ENCODE results near the gene DBP.
A peak's percentile ranks its signal among the peaks of the same experiment; 100 is the strongest.
"Not testable (repeated sequence)": the region's sequence is repeated elsewhere in the genome, so short reads cannot be mapped to it uniquely, and the experiment has no call there.

DBP gene

DNA sequence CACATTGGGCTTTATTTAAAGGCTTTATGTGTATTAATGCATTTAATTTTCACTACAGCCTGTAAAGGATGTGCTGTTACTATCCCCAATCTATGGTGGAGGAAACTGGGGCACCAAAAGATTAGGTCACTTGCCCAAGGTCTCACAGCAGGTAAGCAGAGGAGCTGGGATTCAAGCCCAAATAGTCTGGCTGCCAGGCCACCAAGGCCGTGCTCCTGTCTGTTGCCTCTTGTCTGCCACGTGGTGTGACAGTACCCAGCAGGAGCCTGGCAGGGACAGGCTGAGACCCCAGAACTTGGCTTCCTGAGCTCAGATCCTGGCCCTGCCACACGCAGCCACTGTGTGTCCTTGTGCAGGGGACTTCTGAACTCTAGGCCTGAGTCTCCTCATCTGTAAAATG lies 31.2 kb upstream of the DBP start:
- no peak for DNase-seq (ENCODE audit: low read depth in 2 of 2)

- DNase-seq (ENCODE audit: low read depth in 2 of 2) = no peak
Observed at GRCh38 chr19:48665786-48666185, 28.6 kb upstream of the DBP start.

DNA sequence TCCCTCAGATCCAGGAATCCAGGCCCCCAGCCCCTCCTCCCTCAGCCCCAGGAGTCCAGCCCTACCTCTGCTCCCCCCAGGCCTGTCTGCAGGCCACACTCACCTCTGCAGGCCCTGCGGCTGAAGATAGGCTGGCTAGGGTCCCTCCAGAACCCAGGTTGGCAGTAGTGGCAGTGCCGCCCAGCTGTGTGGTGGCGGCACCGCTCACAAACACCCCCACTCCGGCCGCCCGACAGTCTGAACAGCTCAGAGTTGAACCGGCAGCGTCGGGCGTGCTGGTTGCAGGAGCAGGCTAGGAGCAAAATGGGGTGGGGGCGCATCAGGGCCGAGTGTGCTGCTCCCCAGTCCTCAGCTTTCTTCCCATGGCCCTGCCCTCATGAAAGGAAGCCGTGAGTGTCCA lies 27.3 kb upstream of the DBP start:
- no peak for DNase-seq (ENCODE audit: low read depth in 2 of 2)

- no peak for DNase-seq (ENCODE audit: low read depth in 2 of 2)
Observed at GRCh38 chr19:48663667-48664066, 26.5 kb upstream of the DBP start.

GRCh38 chr19:48661711-48662090 lies 24.5 kb upstream of the DBP start:
- no peak for DNase-seq (ENCODE audit: low read depth in 2 of 2)

DNA sequence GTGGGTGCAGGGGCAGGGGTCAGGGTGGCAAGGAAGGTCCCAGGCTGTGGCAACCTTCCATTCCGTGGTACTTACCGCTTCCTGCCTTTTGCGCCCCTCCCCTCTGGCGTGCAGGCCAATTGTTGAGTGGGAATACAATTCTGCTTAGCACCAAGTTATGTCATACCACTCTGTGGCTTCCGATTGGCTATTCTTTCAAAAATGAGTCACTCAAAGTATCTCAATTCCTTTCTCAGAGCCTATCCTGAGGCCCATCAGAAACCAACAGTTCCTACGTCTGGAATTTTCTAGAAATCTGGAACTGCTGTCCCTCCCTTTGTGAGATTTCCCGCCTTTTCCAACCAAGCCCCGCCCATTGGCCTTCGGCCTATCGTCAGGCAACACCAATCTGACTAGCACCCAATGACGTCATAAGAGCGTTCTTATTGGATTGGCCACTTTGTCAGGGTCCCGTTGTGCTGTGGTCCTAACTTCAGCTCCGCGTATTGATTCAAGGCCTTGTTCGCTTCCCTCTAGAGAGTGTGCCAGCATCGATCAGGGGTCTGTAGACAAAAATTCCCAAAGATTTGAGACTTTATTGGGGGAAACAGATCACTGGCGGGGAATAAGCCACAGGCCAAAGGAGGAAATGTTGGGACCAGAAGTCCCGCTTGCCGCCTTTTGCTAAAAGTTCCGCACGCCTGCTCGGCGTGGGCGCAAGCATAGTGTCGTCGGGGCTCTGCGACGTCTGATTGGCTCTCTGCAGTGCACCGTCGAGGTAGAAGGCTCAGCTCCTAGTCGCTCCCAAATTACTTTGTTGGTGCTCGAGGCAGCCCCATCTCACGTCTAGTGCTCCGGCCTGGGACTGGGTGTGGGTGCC lies 23.9 kb upstream of the DBP start:
- DNase-seq (ENCODE audit: low read depth in 2 of 2) = peak; percentile 42 to 44

- DNase-seq (ENCODE audit: low read depth in 2 of 2) = no peak
Observed at GRCh38 chr19:48659768-48660167, 22.6 kb upstream of the DBP start.

DNA sequence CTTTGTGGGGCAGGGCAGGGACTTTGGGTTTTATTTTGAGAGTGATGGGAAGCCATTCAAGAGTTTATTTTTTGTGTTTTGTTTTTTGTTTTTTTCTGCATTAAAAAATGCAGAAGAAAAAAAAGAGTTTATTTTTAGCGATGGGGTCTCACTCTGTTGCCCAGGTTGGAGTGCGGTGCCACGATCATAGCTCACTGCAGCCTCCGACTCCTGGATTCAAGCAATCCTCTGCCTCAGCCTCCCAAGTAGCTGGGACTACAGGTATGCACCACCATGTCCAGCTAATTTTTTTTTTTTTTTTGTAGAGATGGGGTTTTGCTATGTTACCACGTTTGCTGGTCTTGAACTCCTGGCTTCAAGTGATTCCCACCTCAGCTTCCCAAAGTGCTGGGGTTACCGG lies 21.3 kb upstream of the DBP start:
- DNase-seq (ENCODE audit: low read depth in 2 of 2) = no peak

- not testable (repeated sequence) for DNase-seq (ENCODE audit: low read depth in 2 of 2)
Observed at GRCh38 chr19:48657828-48658227, 20.6 kb upstream of the DBP start.

DNA sequence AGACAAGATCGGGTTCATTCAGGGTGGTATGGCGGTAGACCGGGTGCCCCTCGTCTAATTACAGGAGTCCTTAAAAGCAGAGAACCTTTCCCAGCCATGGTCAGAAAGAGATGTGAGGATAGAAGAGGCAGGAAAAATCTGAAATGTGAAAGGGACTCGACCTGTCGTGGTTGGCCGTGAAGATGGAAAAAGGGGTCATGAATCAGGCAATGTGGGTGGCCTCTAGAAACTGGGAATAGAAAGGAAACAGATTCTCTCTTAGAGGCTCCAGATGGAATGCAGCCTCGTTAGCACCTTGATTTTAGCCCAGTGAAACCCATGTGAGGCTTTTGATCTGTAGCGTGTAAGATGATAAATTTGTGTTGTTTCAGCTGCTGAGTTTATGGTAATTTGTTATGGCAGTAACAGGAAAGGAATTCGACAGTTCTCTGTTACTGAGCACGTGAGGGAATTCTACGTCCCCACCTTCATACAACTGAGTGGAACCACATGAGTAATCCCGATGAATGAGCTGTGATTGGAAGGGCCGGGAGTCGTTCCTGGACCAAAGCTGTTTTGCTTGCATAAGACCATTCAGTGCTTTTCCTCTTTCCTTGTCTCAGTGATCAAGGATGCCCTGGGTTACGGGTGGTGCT lies 19.8 kb upstream of the DBP start:
- no peak for DNase-seq (ENCODE audit: low read depth in 2 of 2)

DNA sequence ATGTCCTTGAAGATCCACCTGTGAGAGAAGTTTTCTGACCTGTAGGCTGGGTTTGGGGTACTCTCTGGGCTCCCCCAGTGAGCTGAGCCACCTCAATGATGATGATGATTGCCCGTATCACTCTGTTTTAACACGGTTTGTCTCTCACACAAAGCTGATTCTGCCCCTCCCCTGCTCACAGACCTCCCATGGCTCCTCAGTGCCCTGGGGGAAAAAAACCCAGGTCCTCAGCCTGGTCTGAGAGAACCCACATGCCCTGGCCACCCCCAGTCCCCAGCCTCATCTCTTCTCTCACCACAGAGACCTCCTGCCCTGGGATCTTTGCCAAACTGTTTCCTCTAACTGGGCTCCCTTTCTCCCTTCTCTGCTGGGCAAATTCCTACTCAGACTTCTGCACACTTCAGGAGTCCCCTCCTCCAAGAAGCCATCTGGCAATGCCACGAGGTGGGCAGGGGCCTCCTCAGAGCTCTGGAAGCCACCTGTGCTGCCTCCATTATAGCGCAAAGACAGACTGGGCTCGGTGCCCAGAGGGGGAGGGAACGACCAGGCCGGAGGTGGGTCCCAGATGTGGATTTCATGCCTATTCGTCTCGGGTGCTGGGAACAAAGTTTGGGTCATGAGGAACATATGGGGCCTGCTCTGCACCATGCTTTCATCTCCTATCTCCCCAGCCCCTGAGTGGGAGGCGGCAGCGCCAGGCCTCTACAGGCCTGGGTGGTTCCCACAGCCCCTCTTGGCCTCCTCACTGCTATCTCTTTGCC lies 17.3 kb upstream of the DBP start:
- no peak for DNase-seq (ENCODE audit: low read depth in 2 of 2)

DNA sequence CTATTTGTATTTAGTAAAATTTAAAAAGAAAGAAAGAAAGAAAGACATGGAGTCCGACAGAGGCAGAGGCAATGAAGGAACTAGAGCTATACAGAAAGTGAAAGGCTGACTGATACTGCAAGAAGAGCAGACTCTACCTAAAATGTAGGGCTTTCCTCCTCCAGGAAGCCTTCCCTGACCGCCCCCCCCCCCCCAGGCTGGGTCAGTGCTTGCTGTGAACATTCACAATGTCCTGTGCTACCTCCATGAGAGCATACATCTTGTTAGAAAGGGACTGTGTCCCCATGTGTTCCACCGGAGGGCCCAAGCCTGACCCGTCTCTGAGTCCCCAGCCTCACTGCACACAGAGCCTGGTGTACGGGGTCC lies 14.5 kb upstream of the DBP start:
- DNase-seq (ENCODE audit: low read depth in 2 of 2) = no peak

- DNase-seq (ENCODE audit: low read depth in 2 of 2) = no peak
Observed at GRCh38 chr19:48650974-48651682, 13.9 kb upstream of the DBP start.

DNA sequence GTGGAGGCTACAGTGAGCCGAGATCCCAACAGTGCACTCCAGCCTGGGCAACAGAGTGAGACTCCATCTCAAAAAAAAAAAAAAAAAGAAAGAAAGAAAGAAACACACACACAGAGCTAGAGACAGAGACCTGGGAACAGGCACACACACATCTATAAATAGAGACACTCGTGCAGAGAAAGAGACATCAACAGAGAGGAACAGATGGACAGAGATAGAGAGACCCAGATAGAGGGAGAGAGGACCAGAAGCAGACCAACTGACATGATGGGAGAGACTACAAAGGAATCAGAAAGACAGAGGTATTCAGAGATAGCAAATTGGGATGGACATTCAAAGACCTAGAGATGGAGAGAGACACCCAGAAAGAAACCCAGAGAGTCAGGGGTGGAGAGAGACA lies 11.0 kb upstream of the DBP start:
- no peak for DNase-seq (ENCODE audit: low read depth in 2 of 2)

GRCh38 chr19:48646722-48647216 lies 9.6 kb upstream of the DBP start:
- DNase-seq (ENCODE audit: low read depth in 2 of 2) = no peak

DNA sequence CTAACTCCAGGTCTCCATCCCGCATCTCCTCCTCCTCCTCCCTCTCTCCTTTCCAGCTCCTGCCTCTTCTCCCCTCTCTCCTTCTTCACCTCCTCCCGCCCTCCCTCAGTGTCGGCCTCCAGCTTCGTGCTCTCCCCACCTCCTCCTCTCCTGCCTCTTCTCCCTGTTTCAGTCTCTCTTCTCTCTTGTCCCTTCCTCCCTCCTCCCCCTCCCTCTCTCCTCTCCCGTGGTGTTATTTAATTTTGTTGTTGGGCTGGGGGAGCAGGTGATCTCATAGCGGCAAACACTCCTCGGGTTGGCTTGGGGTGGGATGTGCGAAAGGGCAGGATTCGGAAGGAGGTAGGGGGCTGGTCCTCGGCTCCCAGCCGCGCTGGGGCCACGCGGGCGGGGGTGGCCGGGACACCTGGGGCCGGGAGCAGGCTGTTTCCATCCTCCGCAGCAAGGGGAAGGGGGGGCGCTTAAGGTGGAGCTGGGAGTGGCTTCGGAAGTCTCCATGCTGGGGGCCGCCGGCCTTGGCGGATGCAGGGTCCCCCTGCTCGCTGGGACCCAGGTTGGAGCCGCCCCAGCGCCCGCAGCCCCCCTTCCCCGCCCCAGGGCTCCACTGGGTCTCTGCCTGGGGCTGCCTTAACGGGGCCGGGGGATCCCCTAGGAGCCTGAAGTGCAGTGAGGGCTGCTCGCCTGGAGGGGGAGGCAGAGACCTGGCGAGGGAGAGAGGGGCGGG lies 9.0 kb upstream of the DBP start, which contains the start of gene CA11:
CA11 (minus strand) TSS at position 187 of the 721 bp plus-strand sequence. CDS start 555 bp downstream, outside the sequence.
- DNase-seq (ENCODE audit: low read depth in 2 of 2) = peak; percentile 79 to 80

DNA sequence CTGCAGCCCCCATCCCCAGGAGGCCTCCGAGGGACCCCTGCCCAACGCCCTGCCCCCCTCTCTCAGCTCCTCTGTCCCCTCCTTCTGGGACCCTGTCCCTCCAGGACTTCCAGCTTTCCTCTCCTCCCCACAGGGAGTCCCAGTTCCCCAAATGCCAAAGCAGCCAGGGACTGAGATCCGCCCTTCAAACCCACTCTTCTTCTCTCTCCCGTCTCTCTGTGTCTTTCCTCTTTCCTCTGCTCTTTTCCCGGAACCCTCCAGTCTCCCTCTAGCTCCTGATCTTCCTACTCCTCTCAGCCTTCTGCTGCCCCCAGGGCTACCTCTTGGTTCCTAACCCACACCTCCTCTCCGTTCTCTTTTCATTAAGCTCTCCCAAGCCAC lies 8.4 kb upstream of the DBP start:
- no peak for DNase-seq (ENCODE audit: low read depth in 2 of 2)

DNA sequence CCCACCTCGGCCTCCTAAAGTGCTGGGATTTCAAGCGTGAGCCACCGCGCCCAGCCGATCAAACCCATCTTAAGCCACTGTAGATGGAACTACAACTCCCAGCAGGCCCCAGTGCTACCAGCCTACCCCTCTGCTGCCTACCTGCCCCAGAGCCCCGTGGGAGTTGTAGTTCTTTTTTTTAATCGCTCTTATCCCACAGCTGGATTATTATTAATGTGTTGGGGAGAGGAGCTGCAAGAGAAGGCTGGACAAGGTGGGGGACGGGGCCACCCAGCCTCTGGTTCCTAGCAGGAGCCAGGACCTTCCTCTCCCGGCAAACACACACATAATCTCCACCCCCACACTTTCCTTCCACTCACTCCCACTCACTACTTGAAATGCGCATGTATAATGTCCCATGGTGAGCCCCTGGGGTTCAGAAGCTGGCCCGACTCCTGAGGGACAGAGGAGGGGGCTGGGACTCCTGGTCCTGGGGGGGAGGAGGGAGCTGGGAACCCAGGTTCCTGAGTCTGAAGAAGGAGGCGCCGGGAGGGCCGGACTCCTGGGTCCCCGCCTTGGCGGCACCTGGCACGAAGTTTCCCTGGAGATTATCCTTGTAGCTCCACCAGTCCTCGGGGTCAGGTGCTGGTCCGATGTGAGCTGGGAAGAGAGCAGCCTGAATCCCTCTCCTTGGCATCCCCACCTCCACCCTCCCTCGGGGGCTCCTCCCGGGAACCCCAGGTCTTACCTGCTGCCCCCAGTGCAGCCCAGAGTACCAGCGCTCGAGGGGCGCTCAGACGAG lies 7.8 kb upstream of the DBP start:
- DNase-seq (ENCODE audit: low read depth in 2 of 2) = peak; percentile 30 to 51

DNA sequence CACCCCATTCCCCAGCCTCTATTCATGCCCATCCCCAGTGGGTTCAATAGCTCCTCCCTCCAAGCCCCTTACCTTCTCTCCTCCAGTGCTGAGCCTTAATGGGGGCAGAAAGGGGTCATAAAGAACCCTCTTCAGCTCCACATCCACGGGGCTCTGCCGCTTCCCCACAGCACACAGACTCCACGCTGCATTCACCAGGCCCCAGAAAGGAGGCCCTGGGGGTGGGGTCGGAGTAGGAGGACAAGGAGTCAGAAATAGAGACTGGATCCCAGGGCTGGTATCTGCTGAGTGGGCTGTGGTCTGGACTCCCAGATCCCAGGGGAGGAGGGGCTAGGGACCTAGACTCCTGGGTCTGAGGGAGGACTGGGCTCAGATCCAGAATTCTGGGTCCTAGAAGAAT lies 7.2 kb upstream of the DBP start:
- DNase-seq (ENCODE audit: low read depth in 2 of 2) = no peak

GRCh38 chr19:48642862-48643261 lies 5.7 kb upstream of the DBP start:
- no peak for DNase-seq (ENCODE audit: low read depth in 2 of 2)
